Tibial nerve (tissue), 4 donors: ENCODE data around the gene HPSE2.

Source experiments
- CTCF ChIP-seq, 5 experiments: fragments of 200-600 bp in 3 of 5; fragments of 450-650 bp in 2 of 5; sonication (generic) in 3 of 5; IDR thresholded peaks; one replicate each; pipeline ENCODE4 v1.5.1; 2016 to 2019; ENCODE audit warnings: antibody characterized with exemption in 5 of 5, mild to moderate bottlenecking in 3 of 5, moderate library complexity in 2 of 5
- EP300 ChIP-seq, 2 donors: sonication (generic); formaldehyde crosslinking; IDR thresholded peaks; one replicate each; pipeline ENCODE4 v1.6.1; 2017; ENCODE audit warnings: antibody characterized with exemption in 2 of 2, mild to moderate bottlenecking in 1 of 2

- TF ChIP-seq CTCF (IDR thresholded peaks at IDR 0.05) (no peak), EP300 (IDR thresholded peaks at IDR 0.05) (no peak)
These were observed 317.8 kb downstream of the HPSE2 start for GRCh38 chr10:98917828-98918227.
